Stimulated activated CD8-positive, alpha-beta memory T cell treated with anti-CD3 and anti-CD28 coated beads, Interleukin-12 subunit alpha, Interleukin-12 subunit beta, amount 100 ng/mL, for 1 hour (primary cell): ENCODE data around the gene ACSBG1.

Source experiments
- DNase-seq: peaks from one replicate; pipeline ENCODE4 v3.0.0-alpha.2; 2020; ENCODE audit warnings: low read depth

ACSBG1 gene

GRCh38 chr15:78203346-78204225 is 30.8 kb downstream of the ACSBG1 start:
- no peak for DNase-seq

DNA sequence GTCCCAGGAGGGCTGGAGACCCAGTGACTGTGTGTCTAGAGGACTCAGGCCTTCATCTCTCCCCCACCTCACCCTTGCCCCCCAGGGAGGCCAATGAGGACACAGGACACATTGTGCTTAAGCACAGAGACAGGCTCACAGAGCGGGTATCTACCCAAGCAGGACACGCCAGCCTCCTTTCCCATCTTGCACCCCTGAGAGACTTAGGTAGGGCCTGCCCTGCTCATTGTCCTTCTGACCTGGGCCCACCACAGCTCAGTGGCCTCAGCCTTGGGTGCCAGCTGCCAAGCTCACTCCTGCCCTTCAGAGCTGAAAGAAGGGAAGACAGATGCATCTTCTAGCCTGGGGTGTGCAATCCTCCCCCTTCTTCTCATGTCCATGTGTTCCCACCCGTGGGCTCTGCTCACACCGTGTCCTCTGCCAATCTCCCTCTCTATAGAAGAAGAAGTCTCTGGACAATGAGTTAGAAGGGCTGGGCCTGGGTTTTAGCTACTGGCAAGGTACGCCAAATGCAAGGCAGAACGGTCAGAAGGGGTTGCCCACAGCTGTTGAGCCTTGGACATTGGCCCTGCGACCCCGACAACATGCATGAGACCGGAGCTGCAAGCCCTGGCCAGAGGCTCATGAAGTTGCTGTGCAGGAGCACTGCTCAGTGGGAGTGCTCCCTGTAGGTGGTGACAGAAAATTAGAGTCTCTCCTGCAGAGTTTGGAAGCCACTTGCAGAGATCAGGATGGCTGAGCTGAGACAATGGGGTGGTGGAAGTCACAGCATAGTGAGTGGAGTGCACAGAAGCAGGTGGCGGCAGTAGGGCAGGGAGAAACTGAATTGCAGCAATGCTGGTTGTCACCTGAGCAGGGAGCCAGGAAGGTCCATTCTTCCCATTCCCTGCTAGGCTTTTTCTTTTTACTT is 32.8 kb downstream of the ACSBG1 start:
- DNase-seq = no peak

- no peak for DNase-seq
Observed at GRCh38 chr15:78200276-78200930, 34.0 kb downstream of the ACSBG1 start.

DNA sequence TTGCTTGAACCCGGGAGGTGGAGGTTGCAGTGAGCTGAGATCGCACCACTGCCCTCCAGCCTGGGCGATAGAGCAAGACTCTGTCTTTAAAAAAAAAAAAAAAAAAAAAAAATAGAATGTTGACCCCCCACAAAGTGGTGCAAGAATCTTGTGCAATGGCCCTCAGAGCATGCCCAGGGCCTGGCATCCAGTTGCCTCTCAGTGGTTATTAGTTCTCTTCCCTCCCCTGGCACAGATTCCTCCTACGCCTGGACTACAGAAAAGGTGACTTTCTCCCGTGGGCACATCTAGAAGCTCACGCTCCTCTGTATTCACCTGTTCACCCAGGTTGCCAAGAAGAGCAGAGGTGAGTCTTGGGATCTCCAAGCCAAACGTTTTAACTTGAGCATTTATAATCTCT is 36.7 kb downstream of the ACSBG1 start:
- DNase-seq = no peak

DNA sequence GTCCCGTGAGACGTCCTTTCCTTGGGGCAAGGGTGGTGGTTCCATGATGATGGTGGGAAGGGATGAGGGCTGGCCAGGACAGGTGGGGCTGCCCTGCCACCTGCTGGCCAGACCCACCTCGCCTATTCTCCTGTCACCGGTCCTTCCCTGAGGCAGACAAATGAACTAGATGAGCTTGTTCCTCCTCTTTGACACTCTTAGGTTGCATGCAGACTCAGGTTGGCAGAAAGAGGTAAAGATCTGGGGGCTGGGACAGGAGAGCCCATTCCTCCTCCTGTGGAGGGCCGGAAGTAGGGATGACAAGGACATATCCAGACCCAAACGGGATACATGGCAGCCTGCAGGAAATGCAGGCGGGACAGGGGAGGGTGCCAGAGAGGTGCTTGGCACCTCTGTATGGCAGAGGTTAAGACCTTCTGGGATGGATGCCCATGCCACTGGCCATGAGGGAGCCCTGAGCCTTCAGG is 38.6 kb downstream of the ACSBG1 start:
- peak; percentile 15 for DNase-seq

GRCh38 chr15:78194568-78194925 is 39.8 kb downstream of the ACSBG1 start:
- DNase-seq = no peak

- no peak for DNase-seq
Observed at GRCh38 chr15:78193731-78194567, 40.4 kb downstream of the ACSBG1 start.

DNA sequence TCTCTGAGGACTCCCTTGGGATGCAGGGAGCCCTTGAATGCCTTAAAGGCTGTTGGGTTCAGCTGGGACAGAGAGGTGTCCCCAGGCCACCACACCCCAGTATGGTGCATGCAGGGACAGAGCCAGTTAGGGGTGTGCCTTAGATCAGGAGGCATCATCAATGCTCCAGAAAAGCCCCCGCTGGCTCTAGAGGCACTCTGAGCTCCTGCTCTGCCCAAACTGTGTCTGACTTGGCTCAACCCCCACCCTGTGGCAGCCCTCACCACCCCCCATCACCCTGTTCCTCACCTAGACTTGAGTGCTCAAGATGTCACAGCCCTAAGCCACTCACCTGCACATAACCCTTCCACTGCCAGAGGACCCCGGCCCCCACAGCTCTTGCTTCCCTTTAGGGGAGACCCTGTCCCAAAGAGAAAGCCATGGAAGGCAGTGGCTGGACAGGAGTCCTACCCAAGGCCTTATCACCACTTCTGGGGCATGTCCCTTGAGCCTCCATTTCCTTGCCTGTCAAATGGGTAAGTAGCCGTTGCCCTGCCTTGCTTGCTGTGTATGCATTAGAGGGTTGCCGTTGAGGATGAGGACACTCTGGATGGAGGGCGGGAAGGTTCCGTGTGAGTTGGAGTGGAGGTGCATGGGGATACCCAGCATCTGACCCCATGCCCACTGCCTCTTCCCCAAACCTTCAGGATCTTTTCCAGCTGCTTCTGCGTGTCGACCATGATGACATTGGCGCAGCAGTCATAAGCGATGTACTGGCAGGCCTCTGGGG is 41.4 kb downstream of the ACSBG1 start:
- DNase-seq = no peak

- DNase-seq = no peak
Observed at GRCh38 chr15:78182821-78183220, 51.5 kb downstream of the ACSBG1 start.

DNA sequence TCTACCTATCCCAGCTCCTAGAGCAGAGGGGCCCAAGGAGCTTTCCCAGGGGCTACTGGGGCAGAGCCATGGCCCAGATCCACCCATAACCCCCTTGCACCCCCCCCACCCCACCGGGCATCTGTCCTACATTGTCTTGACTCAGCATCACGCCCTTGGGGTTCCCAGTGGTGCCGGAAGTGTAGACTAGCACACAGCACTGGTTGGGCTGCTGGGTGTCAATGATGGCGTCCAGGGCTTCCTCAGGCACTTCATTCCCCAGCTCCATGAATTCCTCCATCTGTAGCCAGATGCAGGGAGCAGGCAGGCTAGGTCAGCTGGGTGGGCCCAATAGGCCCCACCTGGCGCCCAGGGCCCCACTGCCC is 52.0 kb downstream of the ACSBG1 start:
- no peak for DNase-seq

- no peak for DNase-seq
Observed at GRCh38 chr15:78179906-78180305, 54.5 kb downstream of the ACSBG1 start.

- no peak for DNase-seq
Observed at GRCh38 chr15:78179286-78179840, 55.0 kb downstream of the ACSBG1 start.

GRCh38 chr15:78178064-78178463 is 56.3 kb downstream of the ACSBG1 start:
- DNase-seq = no peak

DNA sequence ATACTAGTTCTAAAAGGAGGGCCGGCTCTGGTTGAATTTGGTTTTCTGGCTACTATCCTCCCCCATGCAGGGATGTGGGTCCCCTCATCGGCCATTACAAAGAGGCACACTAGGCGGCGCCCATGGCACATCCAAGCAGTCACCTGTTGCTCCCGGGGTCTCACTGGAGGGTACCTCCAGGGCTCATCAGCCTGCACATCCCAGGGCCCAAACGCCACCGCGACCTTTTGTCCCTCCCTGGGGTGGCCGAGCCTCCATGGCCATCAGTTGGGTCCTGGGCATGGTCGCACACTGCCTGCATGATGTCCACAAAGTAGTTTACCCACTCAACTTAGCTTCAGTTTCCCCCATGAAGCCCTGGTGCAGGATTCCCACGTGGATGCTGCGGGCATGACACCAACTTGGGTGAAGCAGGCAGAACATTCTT is 56.9 kb downstream of the ACSBG1 start:
- DNase-seq = no peak

- no peak for DNase-seq
Observed at GRCh38 chr15:78175330-78175729, 59.0 kb downstream of the ACSBG1 start.

DNA sequence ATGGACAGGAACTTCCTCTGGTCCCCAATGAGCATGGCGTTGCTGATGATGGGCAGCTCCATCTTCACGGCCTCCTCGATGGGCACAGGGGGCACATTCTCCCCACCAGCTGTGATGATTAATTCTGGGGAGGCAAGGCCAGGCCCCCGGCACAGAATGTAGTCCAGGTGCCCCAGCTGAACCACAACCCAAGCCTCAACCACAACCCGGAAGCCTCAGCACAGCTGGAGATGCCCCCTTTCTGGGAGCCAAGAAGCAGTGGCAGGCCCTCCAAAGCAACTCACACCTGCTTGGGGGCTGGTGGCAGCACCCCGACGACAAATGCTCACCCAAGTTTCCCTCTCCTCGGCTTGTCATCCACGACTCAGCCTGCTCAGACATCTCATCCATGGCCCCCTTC is 60.0 kb downstream of the ACSBG1 start:
- no peak for DNase-seq

GRCh38 chr15:78171864-78172472 is 62.4 kb downstream of the ACSBG1 start:
- no peak for DNase-seq

GRCh38 chr15:78170848-78171773 is 63.3 kb downstream of the ACSBG1 start:
- no peak for DNase-seq

GRCh38 chr15:78168608-78169007 is 65.8 kb downstream of the ACSBG1 start:
- no peak for DNase-seq
